ENCODE data around the gene ARHGAP8. TPM values are rescaled to one million over a fixed set of nuclear protein-coding genes. Genes with fewer than 3 reads are reported as not detected.

Gene ARHGAP8
- total and polyA plus RNA-seq, 2 experiments from 2014 or later, result 62.8 to 64.9 TPM

GRCh38 chr22:44723801-44724200 lies 28.6 kb upstream of the ARHGAP8 start:
- Mint-ChIP-seq H3K4me3 (no peak overlapping the region), H3K9me3 (no peaks in the 10 kb centered on the region), H3K27ac (no peak overlapping the region), H3K4me1 (peaks cover 17% of the 10 kb centered on the region), H3K27me3 (ENCODE audit: insufficient read depth, low read depth, poor library complexity) (peaks cover 2% of the 10 kb centered on the region), H3K36me3 (ENCODE audit: low read depth) (no peaks in the 10 kb centered on the region; the same call in 2 of the 3 replicates)
- no peak for DNase-seq (ENCODE audit: low spot score)
- Histone ChIP-seq H3F3A (replicated peaks; ENCODE audit: low read depth) (no peaks in the 10 kb centered on the region), H3K27me3 (ENCODE audit: insufficient read depth) (no peaks in the 10 kb centered on the region), H3K27ac (ENCODE audit: low read depth) (no peak overlapping the region), H4K20me1 (replicated peaks; ENCODE audit: insufficient read depth) (no peaks in the 10 kb centered on the region), H3K9me2 (ENCODE audit: insufficient read depth) (no peaks in the 10 kb centered on the region), H3K4me2 (no peak overlapping the region), H3K4me1 (ENCODE audit: insufficient read depth) (no peaks in the 10 kb centered on the region; the same call in 1 of the 2 replicates), H3K79me2 (replicated peaks; ENCODE audit: insufficient read depth) (no peaks in the 10 kb centered on the region), H3K4me3 (no peak overlapping the region), H3K36me3 (ENCODE audit: insufficient read depth) (no peaks in the 10 kb centered on the region), H2AFZ (no peak overlapping the region)
- no peak for TF ChIP-seq EZH2phosphoT487 (IDR thresholded peaks at IDR 0.05; ENCODE audit: unreplicated experiment)
- no peak for TF ChIP-seq POLR2AphosphoS5 (IDR thresholded peaks at IDR 0.05; ENCODE audit: low read depth)
- TF ChIP-seq ZNF114 (CRISPR knock-in tag; IDR thresholded peaks at IDR 0.05), result no peak
- no peak for TF ChIP-seq CREB1 (CRISPR knock-in tag; IDR thresholded peaks at IDR 0.05; ENCODE audit: low read depth)
- no peak for ATAC-seq

- no peak overlapping the region for H3K27ac Mint-ChIP-seq
- H3K36me3 Mint-ChIP-seq (ENCODE audit: low read depth), result no peaks in the 10 kb centered on the region; the same call in 2 of the 3 replicates
- Histone ChIP-seq H3K4me3 (no peak overlapping the region), H2AFZ (no peak overlapping the region), H3F3A (replicated peaks; ENCODE audit: low read depth) (no peaks in the 10 kb centered on the region), H4K20me1 (replicated peaks; ENCODE audit: insufficient read depth) (no peaks in the 10 kb centered on the region), H3K79me2 (replicated peaks; ENCODE audit: insufficient read depth) (no peaks in the 10 kb centered on the region), H3K4me2 (no peak overlapping the region), H3K36me3 (ENCODE audit: insufficient read depth) (no peaks in the 10 kb centered on the region), H3K27ac (ENCODE audit: low read depth) (no peak overlapping the region), H3K27me3 (ENCODE audit: insufficient read depth) (no peaks in the 10 kb centered on the region), H3K9me2 (ENCODE audit: insufficient read depth) (no peaks in the 10 kb centered on the region), H3K4me1 (ENCODE audit: insufficient read depth) (no peaks in the 10 kb centered on the region; the same call in 1 of the 2 replicates)
- H3K4me1 Mint-ChIP-seq, result peaks cover 17% of the 10 kb centered on the region
- H3K9me3 Mint-ChIP-seq, result no peaks in the 10 kb centered on the region
- ATAC-seq, result no peak
- DNase-seq (ENCODE audit: low spot score), result no peak
- TF ChIP-seq CREB1 (CRISPR knock-in tag; IDR thresholded peaks at IDR 0.05; ENCODE audit: low read depth), result no peak
- no peak for TF ChIP-seq JUNB (IDR thresholded peaks at IDR 0.05; ENCODE audit: unreplicated experiment)
- H3K27me3 Mint-ChIP-seq (ENCODE audit: insufficient read depth, low read depth, poor library complexity), result peaks cover 2% of the 10 kb centered on the region
- H3K4me3 Mint-ChIP-seq, result no peak overlapping the region
These were observed 28.0 kb upstream of the ARHGAP8 start for GRCh38 chr22:44724416-44724815.

- no peak overlapping the region for H3K4me3 ChIP-seq
- H3K4me1 Mint-ChIP-seq, result peaks cover 17% of the 10 kb centered on the region
- no peak overlapping the region for H3K27ac Mint-ChIP-seq
- H3K36me3 ChIP-seq (ENCODE audit: insufficient read depth), result no peaks in the 10 kb centered on the region
- H3K27me3 ChIP-seq (ENCODE audit: insufficient read depth), result no peaks in the 10 kb centered on the region
- no peaks in the 10 kb centered on the region; the same call in 1 of the 2 replicates for H3K4me1 ChIP-seq (ENCODE audit: insufficient read depth)
- peaks cover 2% of the 10 kb centered on the region for H3K27me3 Mint-ChIP-seq (ENCODE audit: insufficient read depth, low read depth, poor library complexity)
- no peak for DNase-seq (ENCODE audit: low spot score)
- H3K4me3 Mint-ChIP-seq, result no peak overlapping the region
- no peak for ATAC-seq
- no peaks in the 10 kb centered on the region for H3K9me3 Mint-ChIP-seq
- no peak overlapping the region for H3K4me2 ChIP-seq
- no peaks in the 10 kb centered on the region for H3F3A ChIP-seq (replicated peaks; ENCODE audit: low read depth)
- no peaks in the 10 kb centered on the region for H4K20me1 ChIP-seq (replicated peaks; ENCODE audit: insufficient read depth)
- H3K79me2 ChIP-seq (replicated peaks; ENCODE audit: insufficient read depth), result no peaks in the 10 kb centered on the region
- no peak overlapping the region for H3K27ac ChIP-seq (ENCODE audit: low read depth)
- H2AFZ ChIP-seq, result no peak overlapping the region
- H3K36me3 Mint-ChIP-seq (ENCODE audit: low read depth), result no peaks in the 10 kb centered on the region; the same call in 2 of the 3 replicates
- no peaks in the 10 kb centered on the region for H3K9me2 ChIP-seq (ENCODE audit: insufficient read depth)
- TF ChIP-seq NANOG (IDR thresholded peaks at IDR 0.05; ENCODE audit: borderline replicate concordance) (no peak), ETS1 (IDR thresholded peaks at IDR 0.05) (no peak), STAT1 (IDR thresholded peaks at IDR 0.05; ENCODE audit: unreplicated experiment) (no peak), REST (IDR thresholded peaks at IDR 0.05; ENCODE audit: unreplicated experiment) (no peak), POLR2AphosphoS5 (IDR thresholded peaks at IDR 0.05; ENCODE audit: low read depth) (no peak), EZH2 (IDR thresholded peaks at IDR 0.05; ENCODE audit: low read depth, unreplicated experiment) (no peak), ZNF331 (CRISPR knock-in tag; IDR thresholded peaks at IDR 0.05; ENCODE audit: low read depth) (no peak), ZNF114 (CRISPR knock-in tag; IDR thresholded peaks at IDR 0.05) (no peak), CTCF (conservative IDR thresholded peaks at IDR 0.05; ENCODE audit: low read depth in 2 of 2) (no peak), JUNB (IDR thresholded peaks at IDR 0.05; ENCODE audit: unreplicated experiment) (no peak), CREB1 (CRISPR knock-in tag; IDR thresholded peaks at IDR 0.05; ENCODE audit: low read depth) (no peak), EZH2phosphoT487 (IDR thresholded peaks at IDR 0.05; ENCODE audit: unreplicated experiment) (no peak)
These were observed 27.5 kb upstream of the ARHGAP8 start for GRCh38 chr22:44724859-44725258.
